HFFc6 (cell line): ENCODE measurements around the gene GABBR2. TPM values are rescaled to one million over a fixed set of nuclear protein-coding genes. Genes with fewer than 3 reads are reported as not detected.

Experiments
- DNase-seq: peaks from one replicate; pipeline ENCODE4 v3.0.0-alpha.2; 2018
- H3K27ac Mint-ChIP-seq: 2 replicates; pipeline ENCODE4 v1.8.0; 2020; ENCODE audit warnings: mild to moderate bottlenecking, mixed read lengths
- H3K27me3 Mint-ChIP-seq: 2 replicates; pipeline ENCODE4 v1.8.0; 2021; ENCODE audit warnings: mild to moderate bottlenecking, moderate library complexity, mixed read lengths; ENCODE audit not compliant: insufficient read depth
- H3K36me3 Mint-ChIP-seq: 2 replicates; pipeline ENCODE4 v1.8.0; 2021; ENCODE audit warnings: low read depth, mixed read lengths
- H3K4me1 Mint-ChIP-seq: 2 replicates; pipeline ENCODE4 v1.8.0; 2020; ENCODE audit warnings: low read depth, mixed read lengths
- H3K4me3 Mint-ChIP-seq: 2 replicates; pipeline ENCODE4 v1.8.0; 2020; ENCODE audit warnings: mild to moderate bottlenecking, moderate library complexity, mixed read lengths
- H3K9me3 Mint-ChIP-seq: 2 replicates; pipeline ENCODE4 v1.8.0; 2020; ENCODE audit warnings: mild to moderate bottlenecking, mixed read lengths
- total RNA-seq, 6 experiments: library from RNA; stranded (reverse); fragmentation: NEBNext Ultra II Directional; extraction: Animal tissue kit (Norgen Biotek cat#: 25700); gene quantifications; 2 replicates in 1 of 6; 3 replicates in 5 of 6; pipeline ENCODE4 v1.2.3, GENCODE V29; 2021
- TF ChIP-seq, protein P1 (sequence below): fragments of 200-600 bp; sonication (generic); IDR thresholded peaks from 2 replicates; pipeline ENCODE4 v1.5.0; 2021; ENCODE audit warnings: antibody characterized with exemption, mild to moderate bottlenecking

The GABBR2 gene
- total RNA-seq, 6 experiments from 2014 or later = 3.1 to 9.3 (median 7.6) TPM

DNA sequence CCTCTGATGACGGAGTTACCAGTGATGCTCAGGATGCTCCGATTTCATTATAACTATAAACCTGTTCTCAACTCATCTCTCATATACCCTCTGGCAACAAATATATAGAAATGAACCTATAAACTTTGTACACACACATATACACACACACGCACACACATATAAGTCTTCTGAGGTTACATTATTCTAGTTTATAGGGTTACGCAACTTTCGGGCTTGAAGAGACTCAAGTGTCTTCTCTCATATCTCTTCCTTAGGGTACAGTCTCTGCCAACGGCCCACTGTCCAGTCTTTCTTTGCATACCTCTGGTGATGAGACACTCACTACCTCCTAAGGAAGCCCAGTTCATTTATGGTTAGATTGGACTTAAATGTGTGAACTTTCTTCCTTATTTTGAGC is 383.9 kb downstream of the GABBR2 start:
- Mint-ChIP-seq H3K9me3 (no peaks in the 10 kb centered on the region), H3K4me3 (peak overlapping the region; percentile 51), H3K27me3 (no peaks in the 10 kb centered on the region; the same call in 1 of the 2 replicates), H3K27ac (peak overlapping the region; percentile 86), H3K4me1 (peaks cover 66% of the 10 kb centered on the region), H3K36me3 (no peaks in the 10 kb centered on the region)
- DNase-seq = no peak
- TF ChIP-seq, protein P1, sequence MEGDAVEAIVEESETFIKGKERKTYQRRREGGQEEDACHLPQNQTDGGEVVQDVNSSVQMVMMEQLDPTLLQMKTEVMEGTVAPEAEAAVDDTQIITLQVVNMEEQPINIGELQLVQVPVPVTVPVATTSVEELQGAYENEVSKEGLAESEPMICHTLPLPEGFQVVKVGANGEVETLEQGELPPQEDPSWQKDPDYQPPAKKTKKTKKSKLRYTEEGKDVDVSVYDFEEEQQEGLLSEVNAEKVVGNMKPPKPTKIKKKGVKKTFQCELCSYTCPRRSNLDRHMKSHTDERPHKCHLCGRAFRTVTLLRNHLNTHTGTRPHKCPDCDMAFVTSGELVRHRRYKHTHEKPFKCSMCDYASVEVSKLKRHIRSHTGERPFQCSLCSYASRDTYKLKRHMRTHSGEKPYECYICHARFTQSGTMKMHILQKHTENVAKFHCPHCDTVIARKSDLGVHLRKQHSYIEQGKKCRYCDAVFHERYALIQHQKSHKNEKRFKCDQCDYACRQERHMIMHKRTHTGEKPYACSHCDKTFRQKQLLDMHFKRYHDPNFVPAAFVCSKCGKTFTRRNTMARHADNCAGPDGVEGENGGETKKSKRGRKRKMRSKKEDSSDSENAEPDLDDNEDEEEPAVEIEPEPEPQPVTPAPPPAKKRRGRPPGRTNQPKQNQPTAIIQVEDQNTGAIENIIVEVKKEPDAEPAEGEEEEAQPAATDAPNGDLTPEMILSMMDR = no peak

DNA sequence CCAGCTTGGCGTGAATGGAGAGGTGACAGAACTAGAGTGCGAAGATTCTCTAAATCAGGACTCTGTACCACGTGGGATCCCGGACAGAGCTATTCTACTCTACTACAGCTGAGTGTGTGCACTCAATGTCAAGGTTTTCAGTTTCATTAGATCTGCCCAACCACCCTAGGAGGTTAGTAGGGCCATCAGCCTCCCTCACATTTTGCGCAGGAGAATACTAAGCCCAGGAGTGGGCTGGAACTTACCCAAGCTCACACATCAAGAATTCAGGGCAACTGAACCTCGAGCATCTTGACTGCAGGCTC is 385.0 kb downstream of the GABBR2 start:
- Mint-ChIP-seq H3K4me3 (no peak overlapping the region), H3K9me3 (no peaks in the 10 kb centered on the region), H3K27me3 (no peaks in the 10 kb centered on the region; the same call in 1 of the 2 replicates), H3K27ac (peak overlapping the region; percentile 86), H3K4me1 (peaks cover 65% of the 10 kb centered on the region), H3K36me3 (no peaks in the 10 kb centered on the region)
- no peak for DNase-seq
- TF ChIP-seq, protein P1 = no peak

DNA sequence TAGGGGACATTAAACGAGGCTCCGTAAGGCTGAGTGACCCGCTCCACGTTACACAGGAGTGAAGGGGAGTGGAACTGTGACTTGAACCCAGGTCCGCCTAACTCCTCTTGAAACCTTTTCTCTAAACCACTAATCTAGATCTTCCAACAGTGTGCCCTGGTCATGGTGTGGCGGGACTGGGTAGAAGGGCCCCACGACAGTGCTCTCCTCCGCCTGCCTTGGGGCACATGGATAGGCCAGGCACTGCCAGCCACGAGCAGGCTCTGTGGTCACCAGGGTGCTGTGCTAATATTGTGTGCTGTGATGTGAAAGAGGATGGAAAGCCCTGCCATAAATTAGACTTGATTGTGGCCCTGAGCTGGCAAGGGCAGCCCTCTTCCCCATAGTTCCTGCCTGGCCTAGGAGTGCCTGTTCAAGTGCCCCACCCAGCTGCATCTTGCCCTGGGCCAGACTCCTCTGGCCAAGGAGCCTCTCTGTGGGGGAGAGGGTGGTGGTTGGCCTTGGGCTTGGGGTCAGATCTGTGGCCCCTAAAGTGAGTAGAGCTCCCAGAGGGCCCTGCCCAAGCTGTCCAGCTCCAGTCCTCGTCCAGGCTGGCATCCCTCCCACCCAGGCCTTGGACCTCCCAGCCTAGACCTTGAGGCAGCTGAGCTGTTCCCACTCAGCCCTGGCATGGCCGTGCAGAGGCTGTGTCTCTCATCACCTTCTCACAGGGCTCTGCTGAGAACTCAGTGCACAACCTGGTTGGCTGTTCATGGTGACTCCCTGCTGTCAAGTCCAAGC is 385.5 kb downstream of the GABBR2 start:
- Mint-ChIP-seq H3K27ac (peak overlapping the region; percentile 86), H3K4me3 (no peak overlapping the region), H3K4me1 (peaks cover 64% of the 10 kb centered on the region), H3K36me3 (no peaks in the 10 kb centered on the region), H3K27me3 (no peaks in the 10 kb centered on the region; the same call in 1 of the 2 replicates), H3K9me3 (no peaks in the 10 kb centered on the region)
- DNase-seq = no peak
- TF ChIP-seq, protein P1 = no peak

DNA sequence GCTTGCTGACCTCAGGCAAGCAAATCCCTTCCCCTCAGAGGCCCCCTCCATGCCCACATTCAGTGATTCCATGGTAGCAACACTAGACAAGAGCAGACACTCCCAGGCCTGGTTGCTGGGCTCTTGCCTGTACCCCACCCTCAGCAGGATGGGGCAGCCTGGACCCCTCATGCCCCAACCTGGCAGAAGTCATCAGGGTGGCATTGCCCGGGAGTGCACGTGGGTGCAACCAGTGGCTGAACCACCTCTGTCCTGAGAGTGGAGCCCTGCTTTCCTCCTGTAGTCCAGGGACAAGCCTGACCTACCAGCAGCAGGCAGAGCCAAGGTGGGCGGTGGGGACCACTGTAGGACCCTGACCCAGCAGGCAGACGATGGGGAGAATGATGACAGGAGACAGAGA is 387.5 kb downstream of the GABBR2 start:
- H3K9me3 Mint-ChIP-seq = no peaks in the 10 kb centered on the region

DNA sequence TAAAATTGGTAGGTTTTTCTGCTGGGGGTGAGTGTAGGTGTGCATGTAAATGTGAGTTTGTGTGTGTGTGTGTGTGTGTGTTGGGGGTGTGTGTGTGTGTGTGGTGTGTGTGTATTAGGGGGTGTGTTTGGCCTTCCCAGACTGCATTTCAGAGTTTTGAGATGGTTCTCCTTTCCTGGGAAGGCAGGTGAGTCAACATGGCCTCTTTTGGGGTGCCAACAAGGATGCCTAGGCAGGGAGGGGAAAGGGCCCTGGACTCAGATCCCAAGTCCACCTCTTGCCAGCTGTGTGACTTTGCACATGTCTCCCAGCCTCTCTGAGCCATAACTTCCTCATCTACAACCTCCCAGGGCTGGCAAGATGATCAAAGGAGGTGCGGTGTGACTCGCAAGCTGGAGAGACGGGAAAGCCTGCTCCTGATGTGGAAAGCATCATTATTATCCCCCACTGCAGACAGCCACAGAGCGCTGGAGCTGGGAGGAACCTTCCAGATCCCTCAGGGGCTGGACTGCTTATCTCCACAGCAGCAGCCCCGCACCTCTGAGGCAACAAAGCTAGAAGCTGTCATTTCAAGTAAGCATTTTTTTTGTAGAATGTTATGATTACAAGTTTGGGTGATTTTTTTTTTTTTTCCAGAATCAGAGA is 389.8 kb downstream of the GABBR2 start:
- no peaks in the 10 kb centered on the region for H3K9me3 Mint-ChIP-seq
- no peak overlapping the region for H3K27ac Mint-ChIP-seq
- TF ChIP-seq, protein P1 = no peak
- no peak overlapping the region for H3K4me3 Mint-ChIP-seq
- peaks cover 75% of the 10 kb centered on the region for H3K4me1 Mint-ChIP-seq
- no peaks in the 10 kb centered on the region for H3K36me3 Mint-ChIP-seq
- DNase-seq = peak; percentile 32
- no peaks in the 10 kb centered on the region; the same call in 1 of the 2 replicates for H3K27me3 Mint-ChIP-seq

More for the DNA sequence above, 387.5 kb downstream of the GABBR2 start:
- Mint-ChIP-seq H3K36me3 (no peaks in the 10 kb centered on the region), H3K4me3 (no peak overlapping the region), H3K27ac (no peak overlapping the region), H3K27me3 (no peaks in the 10 kb centered on the region; the same call in 1 of the 2 replicates), H3K4me1 (peaks cover 72% of the 10 kb centered on the region)
- DNase-seq = no peak
- TF ChIP-seq, protein P1 = no peak
